Testis (tissue), 3 donors: ENCODE measurements around the gene LDAF1. TPM values are rescaled to one million over a fixed set of nuclear protein-coding genes. Genes with fewer than 3 reads are reported as not detected.

Source experiments
- DNase-seq: peaks from one replicate; pipeline ENCODE4 v3.0.0-alpha.2; 2019
- H3K27ac ChIP-seq, 2 donors: fragments of 200-600 bp; sonication (generic); one replicate each; pipeline ENCODE4 v1.5.1; 2019
- H3K27me3 ChIP-seq: fragments of 200-600 bp; sonication (generic); one replicate; pipeline ENCODE4 v1.5.1; 2019
- H3K36me3 ChIP-seq: fragments of 200-600 bp; sonication (generic); one replicate; pipeline ENCODE4 v1.5.1; 2017; ENCODE audit warnings: low read depth; ENCODE audit errors: missing control alignments
- H3K4me1 ChIP-seq: fragments of 200-600 bp; sonication (generic); one replicate; pipeline ENCODE4 v1.5.1; 2019
- H3K4me3 ChIP-seq, 2 donors: fragments of 200-600 bp; sonication (generic); one replicate each; pipeline ENCODE4 v1.5.1; 2017 to 2019
- H3K9me3 ChIP-seq: fragments of 200-600 bp; sonication (generic); one replicate; pipeline ENCODE4 v1.5.1; 2017
- CTCF ChIP-seq, 3 experiments: fragments of 450-650 bp in 2 of 3; fragments of 200-600 bp in 1 of 3; sonication (generic) in 1 of 3; IDR thresholded peaks; one replicate each; pipeline ENCODE4 v1.5.1; 2016 to 2019; ENCODE audit warnings: antibody characterized with exemption in 3 of 3, mild to moderate bottlenecking in 2 of 3, moderate library complexity in 1 of 3
- POLR2A ChIP-seq: fragments of 450-650 bp; IDR thresholded peaks from one replicate; pipeline ENCODE4 v1.6.1; 2017; ENCODE audit warnings: antibody characterized with exemption, mild to moderate bottlenecking, moderate library complexity
- WGBS, 2 donors: methylation state at CpG; one replicate each; pipeline ENCODE4 v1.1.5; 2018; 5-methylcytosine and 5-hydroxymethylcytosine counted together
- intact Hi-C: fragments of 100-400 bp; cut with DNase I; formaldehyde crosslinking; loops from one replicate; pipeline ENCODE4 v1.15.1; 2023; ENCODE audit warnings: low total_unique reads
- polyA plus RNA-seq: library from polyadenylated mRNA; stranded (reverse); fragments of 350-450 nt; fragmentation: Illumina TruSeq; extraction: RNeasy Lipid Tissue Mini Kit (QIAGEN cat#74804); gene quantifications from one replicate; pipeline ENCODE4 v1.2.3, GENCODE V29; 2014; ENCODE audit warnings: low read depth, low replicate concordance; ENCODE audit not compliant: insufficient read depth
- total RNA-seq, 2 donors: library from RNA; depleted of rRNA; stranded (reverse); fragments of >200 nt; gene quantifications; one replicate each; pipeline ENCODE4 v1.2.3, GENCODE V29; 2016

LDAF1 gene
- total and polyA plus RNA-seq, 3 donors from 2014 or later = 22.8 to 131 (median 54.2) TPM

GRCh38 chr16:21125191-21125590 is 33.3 kb upstream of the LDAF1 start:
- no peaks in the 10 kb centered on the region for H3K9me3 ChIP-seq
- H3K27me3 ChIP-seq = no peaks in the 10 kb centered on the region
- H3K27ac ChIP-seq = no peak overlapping the region
- no peak for DNase-seq
- TF ChIP-seq CTCF (IDR thresholded peaks at IDR 0.05) = no peak
- TF ChIP-seq POLR2A = no peak
- intact Hi-C loops = no loop called here
- 90 to 93% methylated on average over 7 of the region's 7 CpGs for WGBS, 2 donors
- no peaks in the 10 kb centered on the region for H3K4me1 ChIP-seq
- no peak overlapping the region for H3K4me3 ChIP-seq
- no peaks in the 10 kb centered on the region for H3K36me3 ChIP-seq

- DNase-seq = no peak
- intact Hi-C loops = no loop called here
- H3K36me3 ChIP-seq = no peaks in the 10 kb centered on the region
- no peak overlapping the region for H3K27ac ChIP-seq
- H3K27me3 ChIP-seq = no peaks in the 10 kb centered on the region
- TF ChIP-seq POLR2A (no peak), CTCF (IDR thresholded peaks at IDR 0.05) (no peak)
- 80 to 85% methylated on average over 7 of the region's 7 CpGs for WGBS, 2 donors
- no peak overlapping the region for H3K4me3 ChIP-seq
- H3K4me1 ChIP-seq = no peaks in the 10 kb centered on the region
- H3K9me3 ChIP-seq = no peaks in the 10 kb centered on the region
Observed at GRCh38 chr16:21126518-21126917, 32.0 kb upstream of the LDAF1 start.

- Histone ChIP-seq H3K4me1 (no peaks in the 10 kb centered on the region), H3K27ac (no peak overlapping the region), H3K4me3 (no peak overlapping the region), H3K36me3 (no peaks in the 10 kb centered on the region), H3K27me3 (no peaks in the 10 kb centered on the region), H3K9me3 (no peaks in the 10 kb centered on the region)
- intact Hi-C loops = no loop called here
- WGBS, 2 donors = 87 to 94% methylated on average over 6 of the region's 6 CpGs
- TF ChIP-seq CTCF (IDR thresholded peaks at IDR 0.05) = no peak
- no peak for TF ChIP-seq POLR2A
- no peak for DNase-seq
Observed at GRCh38 chr16:21128991-21129390, 29.5 kb upstream of the LDAF1 start.

- Histone ChIP-seq H3K36me3 (no peaks in the 10 kb centered on the region), H3K4me3 (no peak overlapping the region), H3K27ac (no peak overlapping the region), H3K27me3 (no peaks in the 10 kb centered on the region), H3K4me1 (no peaks in the 10 kb centered on the region), H3K9me3 (no peaks in the 10 kb centered on the region)
- no peak for DNase-seq
- TF ChIP-seq CTCF (IDR thresholded peaks at IDR 0.05) (no peak), POLR2A (no peak)
- intact Hi-C loops = no loop called here
- WGBS, 2 donors = 88 to 90% methylated on average over 3 of the region's 3 CpGs
Observed at GRCh38 chr16:21130811-21131210, 27.7 kb upstream of the LDAF1 start.

GRCh38 chr16:21134053-21134452 is 24.4 kb upstream of the LDAF1 start:
- no peak for DNase-seq
- Histone ChIP-seq H3K27ac (no peak overlapping the region), H3K27me3 (no peaks in the 10 kb centered on the region), H3K4me1 (no peaks in the 10 kb centered on the region), H3K9me3 (no peaks in the 10 kb centered on the region), H3K4me3 (no peak overlapping the region), H3K36me3 (no peaks in the 10 kb centered on the region)
- TF ChIP-seq POLR2A (no peak), CTCF (IDR thresholded peaks at IDR 0.05) (no peak)
- intact Hi-C loops = no loop called here
- 73 to 83% methylated on average over 6 to 8 of the region's 8 CpGs for WGBS, 2 donors
